CD4-positive, alpha-beta T cell treated with Interferon gamma for 1 hour (primary cell): ENCODE measurements around the gene RILP.

Experiments used
- DNase-seq: peaks from one replicate; pipeline ENCODE4 v3.0.0-alpha.2; 2020

Gene RILP

GRCh38 chr17:1627982-1628855 is 21.4 kb downstream of the RILP start, which contains the start of gene SLC43A2:
SLC43A2 (minus strand) TSS chr17:1628834; CDS start chr17:1627874, 960 bp downstream.
- DNase-seq, result peak; percentile 75

GRCh38 chr17:1627182-1627981 is 22.3 kb downstream of the RILP start:
- peak; percentile 61 for DNase-seq

GRCh38 chr17:1626333-1626732 is 23.3 kb downstream of the RILP start:
- DNase-seq, result no peak

- DNase-seq, result no peak
These were observed 24.1 kb downstream of the RILP start for GRCh38 chr17:1625581-1625980.

DNA sequence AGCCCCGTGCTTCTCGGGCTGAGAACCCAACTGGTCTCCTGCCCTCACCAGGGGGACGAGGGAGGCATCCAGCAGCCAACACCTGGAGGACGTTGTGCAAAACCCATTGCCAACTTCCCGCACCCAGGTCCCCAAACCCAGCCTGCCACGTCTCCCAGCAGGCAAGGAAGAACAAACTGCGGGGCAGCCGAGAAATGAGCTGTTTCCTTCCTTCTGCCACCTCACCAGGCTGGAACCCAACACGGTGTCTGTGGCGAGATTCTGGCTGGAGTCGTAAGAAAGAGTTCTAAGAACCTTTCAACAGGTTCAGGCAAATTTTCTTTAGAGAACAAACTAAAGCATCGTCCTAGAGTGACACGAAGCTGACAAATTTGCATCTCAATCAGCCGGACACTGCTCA is 24.6 kb downstream of the RILP start:
- DNase-seq, result no peak

DNA sequence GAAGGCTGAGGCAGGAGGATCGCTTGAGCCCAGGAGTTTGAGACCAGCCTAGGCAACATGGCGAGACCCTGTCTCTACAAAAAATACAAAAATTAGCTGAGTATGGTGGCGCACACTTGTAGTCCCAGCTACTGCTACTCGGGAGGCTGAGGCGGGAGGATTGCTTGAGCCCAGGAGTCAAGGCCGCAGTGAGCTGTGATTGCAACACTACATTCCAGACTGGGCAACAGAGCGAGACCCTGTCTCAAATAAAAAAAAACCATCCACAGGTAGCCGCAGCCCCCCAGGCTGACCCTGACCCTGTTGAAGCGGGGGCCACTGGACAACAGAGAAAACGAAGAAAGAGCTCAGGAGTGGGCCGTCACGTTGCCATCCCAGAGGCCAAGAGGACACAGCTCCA is 25.0 kb downstream of the RILP start:
- DNase-seq, result no peak

GRCh38 chr17:1623057-1623630 is 26.5 kb downstream of the RILP start:
- no peak for DNase-seq

- DNase-seq, result no peak
These were observed 28.3 kb downstream of the RILP start for GRCh38 chr17:1621273-1621954.

- DNase-seq, result no peak
These were observed 29.2 kb downstream of the RILP start for GRCh38 chr17:1620486-1620885.

GRCh38 chr17:1617620-1618174 is 32.0 kb downstream of the RILP start:
- peak; percentile 29 for DNase-seq

- no peak for DNase-seq
These were observed 33.6 kb downstream of the RILP start for GRCh38 chr17:1616101-1616500.

- DNase-seq, result no peak
These were observed 37.3 kb downstream of the RILP start for GRCh38 chr17:1612400-1612799.

- DNase-seq, result no peak
These were observed 38.0 kb downstream of the RILP start for GRCh38 chr17:1611715-1612114.

DNA sequence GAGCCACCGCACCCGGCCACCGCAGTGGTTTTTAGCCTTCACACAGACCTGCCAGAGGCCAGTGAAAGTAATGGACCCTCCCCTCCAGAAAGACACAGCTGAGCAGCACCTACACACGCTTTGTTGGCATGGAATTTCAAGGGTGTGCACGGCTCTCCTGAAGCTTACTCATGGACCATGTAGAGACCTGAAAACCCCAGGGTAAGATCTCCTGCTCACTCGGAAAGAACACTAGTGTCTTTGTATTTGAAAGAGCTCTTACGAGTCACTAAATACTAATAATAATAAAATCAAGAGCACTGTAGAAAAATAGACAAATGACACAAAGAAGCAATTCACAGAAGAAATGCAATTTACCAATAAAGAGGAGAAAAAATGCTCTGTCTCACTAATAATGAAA is 41.0 kb downstream of the RILP start:
- DNase-seq, result no peak

DNA sequence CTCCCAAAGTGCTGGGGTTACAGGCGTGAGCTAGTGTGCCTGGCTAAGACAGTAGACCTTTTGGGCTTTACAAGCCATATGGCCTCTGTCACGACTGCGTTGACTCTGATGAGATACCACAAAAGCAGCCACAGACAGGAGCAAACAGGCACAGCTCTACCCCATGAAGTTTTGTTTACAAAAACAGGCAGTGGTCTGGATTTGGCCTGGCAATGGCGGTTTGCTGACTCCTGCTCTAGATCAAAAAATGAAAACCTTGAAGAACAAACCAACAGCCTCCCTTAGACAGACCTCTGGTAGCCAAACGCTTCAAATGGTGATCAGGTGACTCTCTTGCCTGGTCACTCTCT is 41.7 kb downstream of the RILP start:
- no peak for DNase-seq

- DNase-seq, result no peak
These were observed 43.2 kb downstream of the RILP start for GRCh38 chr17:1606352-1606985.

DNA sequence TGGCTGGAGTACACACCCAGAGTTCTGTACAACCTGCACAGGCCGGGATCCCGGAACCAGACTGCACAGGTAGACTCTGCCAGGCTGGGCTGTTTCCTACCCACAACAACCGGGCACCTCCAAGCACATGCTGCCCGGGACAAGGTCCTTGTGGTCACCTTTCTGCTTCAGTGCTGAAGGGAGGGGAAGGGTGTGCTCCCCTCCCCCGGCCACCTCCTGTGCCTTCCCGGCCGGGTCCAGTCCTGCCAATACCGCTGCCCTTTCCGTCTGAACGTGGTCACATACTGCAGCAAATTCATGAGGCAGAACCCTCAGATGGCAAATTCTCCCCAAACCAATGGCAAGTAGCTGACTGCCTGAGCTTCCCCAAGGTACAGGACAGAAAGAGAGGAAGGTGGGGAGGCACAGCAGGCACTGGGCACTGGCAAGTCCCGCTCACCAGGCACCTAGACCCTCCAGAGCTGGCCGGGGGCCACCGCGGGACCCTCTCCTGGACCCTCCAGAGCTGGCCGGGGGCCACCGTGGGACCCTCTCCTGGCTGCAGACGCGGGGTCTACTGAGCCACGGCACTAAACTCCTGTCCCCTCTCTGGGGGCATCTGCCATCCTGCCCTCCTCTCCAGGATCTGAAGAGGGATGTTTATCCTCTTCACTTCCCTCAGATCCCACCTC is 43.9 kb downstream of the RILP start:
- DNase-seq, result no peak

- DNase-seq, result no peak
These were observed 44.7 kb downstream of the RILP start for GRCh38 chr17:1604831-1605528.

DNA sequence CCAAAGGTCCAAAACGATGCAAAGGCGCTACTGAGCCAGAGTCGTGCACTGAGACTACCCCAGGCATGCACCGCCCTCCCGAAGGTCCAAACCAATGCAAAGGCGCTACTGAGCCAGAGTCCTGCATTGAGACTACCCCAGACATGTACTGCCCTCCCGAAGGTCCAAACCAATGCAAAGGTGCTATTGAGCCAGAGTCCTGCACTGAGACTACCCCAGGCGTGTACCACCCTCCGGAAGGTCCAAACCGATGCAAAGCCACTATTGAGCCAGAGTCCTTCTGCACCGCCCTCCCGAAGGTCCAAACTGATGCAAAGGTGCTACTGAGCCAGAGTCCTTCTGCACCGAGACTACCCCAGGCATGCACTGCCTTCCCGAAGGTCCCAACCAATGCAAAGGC is 48.1 kb downstream of the RILP start:
- DNase-seq, result no peak

DNA sequence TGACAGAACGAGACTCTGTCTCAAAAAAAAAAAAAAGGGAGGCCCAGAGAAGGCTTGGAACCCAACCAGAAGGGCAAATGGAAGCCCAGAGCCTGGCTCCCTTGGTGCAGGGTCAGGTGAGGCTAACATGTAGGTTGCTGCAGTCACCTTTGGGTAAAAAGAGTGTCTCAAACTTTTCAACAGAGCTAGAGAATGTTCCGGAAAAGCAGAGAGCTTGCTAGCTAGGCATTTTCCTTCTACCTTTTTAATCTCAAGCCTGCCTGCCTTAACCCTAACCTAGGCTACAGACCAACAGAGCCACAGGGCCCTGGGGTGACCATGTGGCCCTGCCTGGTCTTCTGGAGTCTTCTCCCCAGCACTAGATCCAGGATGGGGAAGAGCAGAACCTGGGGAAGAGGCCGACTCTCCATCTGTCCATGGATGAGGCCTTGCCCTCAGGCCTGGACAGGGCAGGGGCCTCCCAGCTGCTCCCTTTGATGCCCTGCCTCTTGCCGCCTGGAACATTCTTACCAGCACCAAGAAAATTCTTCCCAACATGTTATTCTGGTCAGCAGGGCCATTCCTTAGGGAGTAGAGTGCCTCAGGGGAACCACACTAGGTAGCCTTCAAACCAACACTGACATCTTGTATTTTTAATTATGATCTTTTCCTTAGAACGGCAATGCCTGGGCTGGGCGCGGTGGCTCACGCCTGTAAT is 51.1 kb downstream of the RILP start:
- DNase-seq, result no peak
